WTC11 (cell line): ENCODE results near the gene ZIC5. TPM values are rescaled to one million over a fixed set of nuclear protein-coding genes. Genes with fewer than 3 reads are reported as not detected.

ENCODE experiments used
- ATAC-seq: fragments of 200-7000 bp; cut with Tn5 transposase; 2 replicates; pipeline ENCODE4 v1.10.0; 2021; ENCODE audit warnings: mild to moderate bottlenecking, moderate library complexity
- CTCF ChIA-PET: fragments of 300-600 bp; sonication (Branson Sonifier 250); formaldehyde crosslinking; loops from one replicate; lab custom pipeline; 2021; ENCODE audit warnings: antibody characterized with exemption; lab: Charles Lee
- POLR2A ChIA-PET: fragments of 350-600 bp; sonication (Branson Sonifier 250); formaldehyde crosslinking; loops from one replicate; lab custom pipeline; 2021; ENCODE audit warnings: antibody characterized with exemption; lab: Charles Lee
- DNase-seq: peaks from one replicate; pipeline ENCODE4 v3.0.0; 2021; ENCODE audit warnings: low spot score
- H3K27ac Mint-ChIP-seq: 2 replicates; pipeline ENCODE4 v1.8.0; 2021; ENCODE audit warnings: mixed read lengths
- H3K27me3 Mint-ChIP-seq: 2 replicates; pipeline ENCODE4 v1.8.0; 2021; ENCODE audit warnings: low read depth, mild to moderate bottlenecking, moderate library complexity, mixed read lengths
- H3K36me3 Mint-ChIP-seq: 2 replicates; pipeline ENCODE4 v1.8.0; 2021; ENCODE audit warnings: mixed read lengths
- H3K4me1 Mint-ChIP-seq: 2 replicates; pipeline ENCODE4 v1.8.0; 2022; ENCODE audit warnings: mixed read lengths
- H3K4me3 Mint-ChIP-seq: 2 replicates; pipeline ENCODE4 v1.8.0; 2021; ENCODE audit warnings: mild to moderate bottlenecking, moderate library complexity, mixed read lengths
- H3K9me3 Mint-ChIP-seq: 2 replicates; pipeline ENCODE4 v1.8.0; 2021; ENCODE audit warnings: mixed read lengths
- ATF6 ChIP-seq: sonication (generic); formaldehyde crosslinking; IDR thresholded peaks from 2 replicates; pipeline ENCODE4 v1.8.1; 2023; ENCODE audit warnings: mild to moderate bottlenecking, missing genetic modification reagents
- CREB1 ChIP-seq: sonication (generic); formaldehyde crosslinking; IDR thresholded peaks from 2 replicates; pipeline ENCODE4 v1.8.0; 2023; ENCODE audit warnings: mild to moderate bottlenecking, missing genetic modification reagents
- CREM ChIP-seq: sonication (generic); formaldehyde crosslinking; IDR thresholded peaks from 2 replicates; pipeline ENCODE4 v1.8.1; 2022; ENCODE audit warnings: mild to moderate bottlenecking, missing genetic modification reagents, moderate library complexity
- EMX1 ChIP-seq: fragments of 250-450 bp; sonication (Bioruptor Pico); IDR thresholded peaks from 2 replicates; pipeline ENCODE4 v1.8.0; 2021; ENCODE audit warnings: mild to moderate bottlenecking
- FOXK1 ChIP-seq: sonication (generic); formaldehyde crosslinking; IDR thresholded peaks from 2 replicates; pipeline ENCODE4 v1.8.0; 2022; ENCODE audit warnings: mild to moderate bottlenecking, moderate library complexity, missing genetic modification reagents
- FOXP1 ChIP-seq: sonication (generic); formaldehyde crosslinking; IDR thresholded peaks from 2 replicates; pipeline ENCODE4 v1.8.0; 2022; ENCODE audit warnings: missing genetic modification reagents, mild to moderate bottlenecking, moderate library complexity, borderline replicate concordance
- MXD4 ChIP-seq: fragments of 250-450 bp; sonication (Bioruptor Pico); IDR thresholded peaks from 2 replicates; pipeline ENCODE4 v1.8.0; 2021; ENCODE audit warnings: mild to moderate bottlenecking, moderate library complexity, borderline replicate concordance
- NFATC4 ChIP-seq: fragments of 250-450 bp; sonication (Bioruptor Pico); IDR thresholded peaks from 2 replicates; pipeline ENCODE4 v1.9.0; 2021; ENCODE audit warnings: mild to moderate bottlenecking
- NR1H2 ChIP-seq: sonication (generic); formaldehyde crosslinking; IDR thresholded peaks from 2 replicates; pipeline ENCODE4 v1.9.0; 2021; ENCODE audit warnings: mild to moderate bottlenecking, moderate library complexity, missing genetic modification reagents
- STAT6 ChIP-seq: sonication (generic); formaldehyde crosslinking; conservative IDR thresholded peaks from 2 replicates; pipeline ENCODE4 v1.8.1; 2023; ENCODE audit warnings: mild to moderate bottlenecking, low read depth, missing genetic modification reagents, moderate library complexity
- TCF7 ChIP-seq: sonication (generic); formaldehyde crosslinking; IDR thresholded peaks from 2 replicates; pipeline ENCODE4 v1.8.0; 2022; ENCODE audit warnings: mild to moderate bottlenecking, low read depth, missing genetic modification reagents, moderate library complexity
- TP53 ChIP-seq: sonication (generic); formaldehyde crosslinking; IDR thresholded peaks from 2 replicates; pipeline ENCODE4 v1.8.1; 2023; ENCODE audit warnings: mild to moderate bottlenecking, missing genetic modification reagents
- ZNF138 ChIP-seq: sonication (generic); formaldehyde crosslinking; conservative IDR thresholded peaks from 2 replicates; pipeline ENCODE4 v1.8.1; 2022; ENCODE audit warnings: mild to moderate bottlenecking, moderate library complexity, missing genetic modification reagents
- ZNF396 ChIP-seq: fragments of 250-450 bp; sonication (Bioruptor Pico); IDR thresholded peaks from 2 replicates; pipeline ENCODE4 v1.8.0; 2021; ENCODE audit warnings: mild to moderate bottlenecking, moderate library complexity, borderline replicate concordance
- ZNF425 ChIP-seq: fragments of 250-450 bp; sonication (Bioruptor Pico); conservative IDR thresholded peaks from 2 replicates; pipeline ENCODE4 v1.9.0; 2021; ENCODE audit warnings: mild to moderate bottlenecking
- total RNA-seq: library from RNA; stranded (reverse); gene quantifications from 3 replicates; pipeline ENCODE4 v1.2.3, GENCODE V29; 2021
- TF ChIP-seq, protein P1 (sequence below): fragments of 200-600 bp; IDR thresholded peaks from 2 replicates; pipeline ENCODE4 v1.8.0; 2022; ENCODE audit warnings: antibody characterized with exemption
- TF ChIP-seq, protein P2 (sequence below): sonication (generic); formaldehyde crosslinking; IDR thresholded peaks from 2 replicates; pipeline ENCODE4 v1.8.1; 2022; ENCODE audit warnings: mild to moderate bottlenecking, moderate library complexity, missing genetic modification reagents
- TF ChIP-seq, protein P3 (sequence below): sonication (generic); formaldehyde crosslinking; IDR thresholded peaks from 2 replicates; pipeline ENCODE4 v1.8.0; 2022; ENCODE audit warnings: mild to moderate bottlenecking, missing genetic modification reagents
- TF ChIP-seq, protein P4 (sequence below): sonication (generic); formaldehyde crosslinking; IDR thresholded peaks from 2 replicates; pipeline ENCODE4 v1.8.0; 2022; ENCODE audit warnings: mild to moderate bottlenecking, missing genetic modification reagents
- TF ChIP-seq, protein P5 (sequence below): sonication (generic); formaldehyde crosslinking; IDR thresholded peaks from 2 replicates; pipeline ENCODE4 v1.8.1; 2022; ENCODE audit warnings: low read depth, missing genetic modification reagents, borderline replicate concordance

The ZIC5 gene
- total RNA-seq, 1 experiment from 2014 or later = 46.4 TPM

DNA sequence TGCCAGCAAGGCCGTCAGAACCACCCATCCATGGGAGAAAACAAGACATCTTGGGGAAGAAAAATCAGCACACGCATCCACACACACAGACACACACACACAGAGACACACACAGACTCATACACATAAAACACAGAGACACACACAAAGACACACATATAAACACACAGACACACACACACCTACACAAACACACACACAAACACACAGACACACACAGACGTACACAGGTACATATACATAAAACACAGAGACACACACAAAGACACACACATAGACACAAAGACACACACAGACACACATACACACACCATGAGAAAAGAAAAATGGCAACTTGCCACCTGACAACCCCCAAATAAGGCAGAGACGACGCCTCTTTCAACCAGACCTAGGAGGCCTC, 40.6 kb downstream of the ZIC5 start:
- H3K36me3 Mint-ChIP-seq = no peaks in the 10 kb centered on the region
- ChIA-PET CTCF (interaction anchor here (1.3 kb wide), 1 partner anchor 49 kb away, joined by 3 read pairs; no protein-coding TSS in a partner anchor), POLR2A (no interaction called here)
- no peak overlapping the region for H3K4me3 Mint-ChIP-seq
- TF ChIP-seq CREM (CRISPR knock-in tag) (no peak), CREB1 (CRISPR knock-in tag) (no peak), EMX1 (CRISPR knock-in tag) (no peak), FOXK1 (no peak), STAT6 (no peak), TCF7 (CRISPR knock-in tag) (no peak)
- TF ChIP-seq, protein P1, sequence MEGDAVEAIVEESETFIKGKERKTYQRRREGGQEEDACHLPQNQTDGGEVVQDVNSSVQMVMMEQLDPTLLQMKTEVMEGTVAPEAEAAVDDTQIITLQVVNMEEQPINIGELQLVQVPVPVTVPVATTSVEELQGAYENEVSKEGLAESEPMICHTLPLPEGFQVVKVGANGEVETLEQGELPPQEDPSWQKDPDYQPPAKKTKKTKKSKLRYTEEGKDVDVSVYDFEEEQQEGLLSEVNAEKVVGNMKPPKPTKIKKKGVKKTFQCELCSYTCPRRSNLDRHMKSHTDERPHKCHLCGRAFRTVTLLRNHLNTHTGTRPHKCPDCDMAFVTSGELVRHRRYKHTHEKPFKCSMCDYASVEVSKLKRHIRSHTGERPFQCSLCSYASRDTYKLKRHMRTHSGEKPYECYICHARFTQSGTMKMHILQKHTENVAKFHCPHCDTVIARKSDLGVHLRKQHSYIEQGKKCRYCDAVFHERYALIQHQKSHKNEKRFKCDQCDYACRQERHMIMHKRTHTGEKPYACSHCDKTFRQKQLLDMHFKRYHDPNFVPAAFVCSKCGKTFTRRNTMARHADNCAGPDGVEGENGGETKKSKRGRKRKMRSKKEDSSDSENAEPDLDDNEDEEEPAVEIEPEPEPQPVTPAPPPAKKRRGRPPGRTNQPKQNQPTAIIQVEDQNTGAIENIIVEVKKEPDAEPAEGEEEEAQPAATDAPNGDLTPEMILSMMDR = no peak
- TF ChIP-seq, protein P2, sequence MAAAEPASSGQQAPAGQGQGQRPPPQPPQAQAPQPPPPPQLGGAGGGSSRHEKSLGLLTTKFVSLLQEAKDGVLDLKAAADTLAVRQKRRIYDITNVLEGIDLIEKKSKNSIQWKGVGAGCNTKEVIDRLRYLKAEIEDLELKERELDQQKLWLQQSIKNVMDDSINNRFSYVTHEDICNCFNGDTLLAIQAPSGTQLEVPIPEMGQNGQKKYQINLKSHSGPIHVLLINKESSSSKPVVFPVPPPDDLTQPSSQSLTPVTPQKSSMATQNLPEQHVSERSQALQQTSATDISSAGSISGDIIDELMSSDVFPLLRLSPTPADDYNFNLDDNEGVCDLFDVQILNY = no peak
- TF ChIP-seq, protein P3, sequence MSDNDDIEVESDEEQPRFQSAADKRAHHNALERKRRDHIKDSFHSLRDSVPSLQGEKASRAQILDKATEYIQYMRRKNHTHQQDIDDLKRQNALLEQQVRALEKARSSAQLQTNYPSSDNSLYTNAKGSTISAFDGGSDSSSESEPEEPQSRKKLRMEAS = no peak
- TF ChIP-seq, protein P4, sequence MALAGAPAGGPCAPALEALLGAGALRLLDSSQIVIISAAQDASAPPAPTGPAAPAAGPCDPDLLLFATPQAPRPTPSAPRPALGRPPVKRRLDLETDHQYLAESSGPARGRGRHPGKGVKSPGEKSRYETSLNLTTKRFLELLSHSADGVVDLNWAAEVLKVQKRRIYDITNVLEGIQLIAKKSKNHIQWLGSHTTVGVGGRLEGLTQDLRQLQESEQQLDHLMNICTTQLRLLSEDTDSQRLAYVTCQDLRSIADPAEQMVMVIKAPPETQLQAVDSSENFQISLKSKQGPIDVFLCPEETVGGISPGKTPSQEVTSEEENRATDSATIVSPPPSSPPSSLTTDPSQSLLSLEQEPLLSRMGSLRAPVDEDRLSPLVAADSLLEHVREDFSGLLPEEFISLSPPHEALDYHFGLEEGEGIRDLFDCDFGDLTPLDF = no peak
- no peaks in the 10 kb centered on the region for H3K27me3 Mint-ChIP-seq
- ATAC-seq (no peak), DNase-seq (no peak)
- no peaks in the 10 kb centered on the region for H3K9me3 Mint-ChIP-seq
- H3K4me1 Mint-ChIP-seq = peaks cover 19% of the 10 kb centered on the region
- peak overlapping the region; percentile 30 for H3K27ac Mint-ChIP-seq

DNA sequence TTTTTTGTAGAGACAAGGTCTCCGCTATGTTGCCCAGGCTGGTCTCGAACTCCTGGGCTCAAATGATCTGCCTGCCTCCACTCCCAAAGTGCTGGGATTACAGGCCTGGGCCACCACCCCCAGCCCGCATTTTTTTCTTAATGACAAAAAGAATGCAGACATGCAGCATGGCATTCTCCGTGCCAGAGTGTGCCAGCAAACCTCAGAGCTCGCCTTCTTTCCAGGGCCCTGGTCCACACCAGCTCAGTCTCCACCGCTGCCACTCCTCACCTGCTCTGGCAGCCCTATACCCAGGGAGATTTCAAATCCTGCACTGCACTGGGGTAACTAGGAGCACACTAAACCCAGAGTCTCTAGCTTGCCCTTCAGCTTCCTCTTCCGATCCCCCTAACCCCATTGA, 41.7 kb downstream of the ZIC5 start:
- ChIA-PET POLR2A (no interaction called here), CTCF (interaction anchor here (0.5 to 1.3 kb wide), 4 partner anchors 11 to 50 kb away, joined by 3 read pairs; no protein-coding TSS in a partner anchor)
- no peaks in the 10 kb centered on the region for H3K27me3 Mint-ChIP-seq
- peak overlapping the region; percentile 34 for H3K27ac Mint-ChIP-seq
- ATAC-seq (peak; percentile 43), DNase-seq (no peak)
- H3K9me3 Mint-ChIP-seq = no peaks in the 10 kb centered on the region
- TF ChIP-seq, protein P5, sequence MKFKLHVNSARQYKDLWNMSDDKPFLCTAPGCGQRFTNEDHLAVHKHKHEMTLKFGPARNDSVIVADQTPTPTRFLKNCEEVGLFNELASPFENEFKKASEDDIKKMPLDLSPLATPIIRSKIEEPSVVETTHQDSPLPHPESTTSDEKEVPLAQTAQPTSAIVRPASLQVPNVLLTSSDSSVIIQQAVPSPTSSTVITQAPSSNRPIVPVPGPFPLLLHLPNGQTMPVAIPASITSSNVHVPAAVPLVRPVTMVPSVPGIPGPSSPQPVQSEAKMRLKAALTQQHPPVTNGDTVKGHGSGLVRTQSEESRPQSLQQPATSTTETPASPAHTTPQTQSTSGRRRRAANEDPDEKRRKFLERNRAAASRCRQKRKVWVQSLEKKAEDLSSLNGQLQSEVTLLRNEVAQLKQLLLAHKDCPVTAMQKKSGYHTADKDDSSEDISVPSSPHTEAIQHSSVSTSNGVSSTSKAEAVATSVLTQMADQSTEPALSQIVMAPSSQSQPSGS (CRISPR knock-in tag) = no peak
- TF ChIP-seq ZNF138 (CRISPR knock-in tag) (no peak), ATF6 (CRISPR knock-in tag) (no peak), FOXP1 (no peak), NFATC4 (CRISPR knock-in tag) (no peak), ZNF425 (CRISPR knock-in tag) (no peak), NR1H2 (CRISPR knock-in tag) (no peak), MXD4 (no peak), ZNF396 (CRISPR knock-in tag) (no peak), TP53 (no peak)
- H3K4me1 Mint-ChIP-seq = peaks cover 22% of the 10 kb centered on the region
- H3K4me3 Mint-ChIP-seq = no peak overlapping the region
- no peaks in the 10 kb centered on the region for H3K36me3 Mint-ChIP-seq
